Neural progenitor cell (in vitro differentiated cells): ENCODE data around the gene TMEM82. TPM values are rescaled to one million over a fixed set of nuclear protein-coding genes. Genes with fewer than 3 reads are reported as not detected.

ENCODE experiments used
- DNase-seq: peaks from one replicate; pipeline ENCODE4 v3.0.0-alpha.2; 2016; ENCODE audit warnings: low spot score
- H2AFZ ChIP-seq: fragments of 200-600 bp; sonication (generic); replicated peaks from 2 replicates; pipeline ENCODE4 v1.6.1; 2016; ENCODE audit warnings: antibody characterized with exemption
- H3F3A ChIP-seq: fragments of 200-600 bp; sonication (generic); 2 replicates; pipeline ENCODE4 v1.6.1; 2016; ENCODE audit warnings: antibody characterized with exemption, low read depth
- H3K27ac ChIP-seq: fragments of 200-600 bp; sonication (generic); 2 replicates; pipeline ENCODE4 v1.5.1; 2016; ENCODE audit warnings: mild to moderate bottlenecking
- H3K27me3 ChIP-seq: fragments of 200-600 bp; sonication (generic); 2 replicates; pipeline ENCODE4 v1.6.1; 2016; ENCODE audit warnings: mild to moderate bottlenecking, moderate library complexity
- H3K36me3 ChIP-seq: fragments of 200-600 bp; sonication (generic); 2 replicates; pipeline ENCODE4 v1.5.1; 2016
- H3K4me1 ChIP-seq: fragments of 200-600 bp; sonication (generic); 2 replicates; pipeline ENCODE4 v1.6.1; 2016; ENCODE audit warnings: mixed run types
- H3K4me2 ChIP-seq: fragments of 200-600 bp; sonication (generic); 2 replicates; pipeline ENCODE4 v1.6.1; 2016
- H3K4me3 ChIP-seq: fragments of 200-600 bp; sonication (generic); 2 replicates; pipeline ENCODE4 v1.5.1; 2016
- H3K79me2 ChIP-seq: fragments of 200-600 bp; sonication (generic); 2 replicates; pipeline ENCODE4 v1.6.1; 2016; ENCODE audit warnings: low read depth
- H3K9ac ChIP-seq: fragments of 200-600 bp; sonication (generic); 2 replicates; pipeline ENCODE4 v1.6.1; 2016
- H3K9me3 ChIP-seq: fragments of 200-600 bp; sonication (generic); 2 replicates; pipeline ENCODE4 v1.5.1; 2016; ENCODE audit warnings: low read depth
- H4K20me1 ChIP-seq: fragments of 200-600 bp; sonication (generic); 2 replicates; pipeline ENCODE4 v1.6.1; 2016; ENCODE audit warnings: low read depth
- H3K27ac Mint-ChIP-seq: 3 replicates; pipeline ENCODE4 v1.8.0; 2021; ENCODE audit warnings: mixed read lengths
- H3K27me3 Mint-ChIP-seq: 2 replicates; pipeline ENCODE4 v1.8.0; 2022; ENCODE audit warnings: low read depth, mild to moderate bottlenecking, inconsistent platforms, moderate library complexity, mixed read lengths; ENCODE audit not compliant: insufficient read depth
- H3K36me3 Mint-ChIP-seq: 3 replicates; pipeline ENCODE4 v1.8.0; 2021; ENCODE audit warnings: mixed read lengths
- H3K4me1 Mint-ChIP-seq: 3 replicates; pipeline ENCODE4 v1.8.0; 2021; ENCODE audit warnings: mixed read lengths
- H3K4me3 Mint-ChIP-seq: 3 replicates; pipeline ENCODE4 v1.8.0; 2021; ENCODE audit warnings: mild to moderate bottlenecking, moderate library complexity, mixed read lengths
- H3K9me3 Mint-ChIP-seq: 3 replicates; pipeline ENCODE4 v1.8.0; 2020; ENCODE audit warnings: mixed read lengths
- CTCF ChIP-seq: fragments of 200-600 bp; sonication (generic); IDR thresholded peaks from 2 replicates; pipeline ENCODE4 v1.5.1; 2017; ENCODE audit warnings: antibody characterized with exemption, mild to moderate bottlenecking
- EZH2 ChIP-seq: fragments of 200-600 bp; sonication (generic); IDR thresholded peaks from 2 replicates; pipeline ENCODE4 v1.6.1; 2017; ENCODE audit warnings: antibody characterized with exemption, mild to moderate bottlenecking, moderate library complexity
- EZH2phosphoT487 ChIP-seq: fragments of 200-600 bp; sonication (generic); IDR thresholded peaks from 2 replicates; pipeline ENCODE4 v1.6.1; 2017; ENCODE audit warnings: antibody characterized with exemption
- total RNA-seq: library from RNA; depleted of rRNA; stranded (reverse); fragments of >200 nt; gene quantifications from 2 replicates; pipeline ENCODE4 v1.2.3, GENCODE V29; 2015; ENCODE audit warnings: low replicate concordance

TMEM82 gene
- total RNA-seq, 1 donor from 2014 or later, result not detected

GRCh38 chr1:15736038-15736891 lies 6.0 kb upstream of the TMEM82 start, which contains the start of gene SLC25A34:
TSS of gene SLC25A34 (plus strand) at chr1:15736258. CDS start at chr1:15736486, 228 bp downstream.
- Histone ChIP-seq H3K4me1 (peaks cover 5% of the 10 kb centered on the region), H3F3A (peaks cover 4% of the 10 kb centered on the region), H3K4me2 (no peak within 1 kb of the TSS), H3K9ac (no peak within 1 kb of the TSS), H3K27me3 (no peaks in the 10 kb centered on the region), H3K9me3 (no peaks in the 10 kb centered on the region), H3K36me3 (no peaks in the 10 kb centered on the region), H3K4me3 (no peak within 1 kb of the TSS), H2AFZ (no peak within 1 kb of the TSS), H4K20me1 (no peaks in the 10 kb centered on the region), H3K79me2 (no peaks in the 10 kb centered on the region), H3K27ac (no peak within 1 kb of the TSS)
- H3K27ac Mint-ChIP-seq, result no peak within 1 kb of the TSS
- H3K4me3 Mint-ChIP-seq, result no peak within 1 kb of the TSS
- no peak for DNase-seq
- H3K4me1 Mint-ChIP-seq, result peaks cover 18% of the 10 kb centered on the region
- peaks cover 3% of the 10 kb centered on the region for H3K27me3 Mint-ChIP-seq
- no peaks in the 10 kb centered on the region for H3K9me3 Mint-ChIP-seq
- TF ChIP-seq CTCF (no peak), EZH2 (no peak)
- peaks cover 3% of the 10 kb centered on the region for H3K36me3 Mint-ChIP-seq

GRCh38 chr1:15736892-15737261 lies 5.4 kb upstream of the TMEM82 start:
- Histone ChIP-seq H3K27me3 (no peaks in the 10 kb centered on the region), H3K36me3 (no peaks in the 10 kb centered on the region), H2AFZ (no peak overlapping the region), H3K4me1 (peaks cover 9% of the 10 kb centered on the region), H3K27ac (no peak overlapping the region), H4K20me1 (no peaks in the 10 kb centered on the region), H3K9me3 (no peaks in the 10 kb centered on the region), H3K4me2 (no peak overlapping the region), H3K9ac (no peak overlapping the region), H3F3A (peaks cover 4% of the 10 kb centered on the region), H3K4me3 (no peak overlapping the region), H3K79me2 (no peaks in the 10 kb centered on the region)
- Mint-ChIP-seq H3K36me3 (peaks cover 3% of the 10 kb centered on the region), H3K4me3 (no peak overlapping the region), H3K9me3 (no peaks in the 10 kb centered on the region), H3K4me1 (peaks cover 22% of the 10 kb centered on the region), H3K27me3 (peaks cover 3% of the 10 kb centered on the region), H3K27ac (no peak overlapping the region)
- no peak for DNase-seq
- no peak for TF ChIP-seq EZH2
- TF ChIP-seq EZH2phosphoT487, result no peak
- no peak for TF ChIP-seq CTCF

GRCh38 chr1:15737324-15738319 lies 4.7 kb upstream of the TMEM82 start:
- DNase-seq, result no peak
- H3K36me3 ChIP-seq, result no peaks in the 10 kb centered on the region
- Mint-ChIP-seq H3K4me1 (peaks cover 22% of the 10 kb centered on the region), H3K27me3 (peaks cover 3% of the 10 kb centered on the region), H3K4me3 (peak overlapping the region; percentile 21), H3K27ac (peak overlapping the region; percentile 82), H3K36me3 (peaks cover 3% of the 10 kb centered on the region), H3K9me3 (no peaks in the 10 kb centered on the region)
- H2AFZ ChIP-seq, result no peak overlapping the region
- TF ChIP-seq EZH2 (no peak), EZH2phosphoT487 (no peak), CTCF (no peak)
- H4K20me1 ChIP-seq, result no peaks in the 10 kb centered on the region
- H3K79me2 ChIP-seq, result no peaks in the 10 kb centered on the region
- H3K9ac ChIP-seq, result no peak overlapping the region
- no peaks in the 10 kb centered on the region for H3K9me3 ChIP-seq
- no peaks in the 10 kb centered on the region for H3K27me3 ChIP-seq
- H3K4me3 ChIP-seq, result no peak overlapping the region
- H3K4me2 ChIP-seq, result no peak overlapping the region
- no peak overlapping the region for H3K27ac ChIP-seq
- peaks cover 4% of the 10 kb centered on the region for H3F3A ChIP-seq
- peaks cover 9% of the 10 kb centered on the region for H3K4me1 ChIP-seq
